Astrocyte of the cerebellum (primary cell): ENCODE data around the gene ORC1.
A peak's percentile ranks its signal among the peaks of the same experiment; 100 is the strongest.

Experiments
- DNase-seq: peaks from one replicate; pipeline ENCODE4 v3.0.0-alpha.2; 2011; ENCODE audit warnings: low read depth
- H3K4me3 ChIP-seq: 2 replicates; pipeline ENCODE4 v1.5.1; 2011; ENCODE audit warnings: mild to moderate bottlenecking, low read depth, low read length, moderate library complexity
- CTCF ChIP-seq: IDR thresholded peaks from 2 replicates; pipeline ENCODE4 v1.5.1; 2012; ENCODE audit warnings: low read length, low read depth, moderate library complexity, mild to moderate bottlenecking; ENCODE audit errors: missing control alignments
- in situ Hi-C: cut with HindIII; loops from 2 replicates; pipeline ENCODE4 v1.10.0; 2017; ENCODE audit warnings: low sequenced_read_pairs

Gene ORC1

GRCh38 chr1:52420713-52421112 is 16.5 kb upstream of the ORC1 start:
- TF ChIP-seq CTCF: no peak
- in situ Hi-C loops: no loop called here
- no peak overlapping the region for H3K4me3 ChIP-seq
- no peak for DNase-seq

DNA sequence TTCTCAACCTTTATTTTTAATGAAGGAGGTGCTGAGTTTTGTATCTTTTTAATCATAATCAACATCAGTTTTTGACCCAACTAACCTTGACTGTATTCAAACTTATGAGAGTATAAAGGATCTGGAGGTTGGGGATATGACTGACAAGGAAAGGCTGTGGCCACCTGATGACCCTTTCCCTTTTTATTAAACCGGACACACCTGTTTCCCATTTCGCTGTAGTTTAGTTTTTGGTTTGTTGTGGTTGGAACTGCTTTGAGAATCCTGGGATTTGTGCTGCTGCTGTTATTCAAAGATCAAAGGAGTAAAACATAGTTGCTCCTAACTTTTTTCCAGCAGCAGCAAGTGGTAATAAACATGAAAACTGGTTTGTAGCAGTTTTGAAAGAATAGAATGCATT is 12.6 kb upstream of the ORC1 start:
- no peak for DNase-seq
- in situ Hi-C loops: no loop called here
- no peak overlapping the region for H3K4me3 ChIP-seq
- TF ChIP-seq CTCF: no peak

DNA sequence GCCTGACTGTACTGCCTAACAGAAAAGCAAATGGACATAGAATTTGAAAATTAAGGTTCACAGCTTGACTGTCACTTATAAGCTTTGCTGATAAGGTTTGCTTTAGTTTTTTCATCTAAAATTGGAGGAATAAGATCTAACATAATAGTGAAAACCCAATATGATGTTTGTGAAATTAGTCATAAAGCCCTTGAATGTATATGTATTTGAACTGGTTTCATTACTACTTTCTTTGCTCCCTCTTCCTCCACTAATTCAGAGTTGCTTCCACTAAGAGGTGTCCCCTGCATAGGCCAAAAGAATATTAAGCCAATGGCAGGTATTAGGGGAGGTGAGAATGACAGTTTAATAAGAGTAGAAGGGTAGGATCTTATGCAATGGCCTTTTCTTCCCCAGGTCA is 10.7 kb upstream of the ORC1 start:
- DNase-seq: no peak
- H3K4me3 ChIP-seq: no peak overlapping the region
- TF ChIP-seq CTCF: no peak
- in situ Hi-C loops: no loop called here

- in situ Hi-C loops: no loop called here
- no peak for DNase-seq
- H3K4me3 ChIP-seq: no peak overlapping the region
- TF ChIP-seq CTCF: no peak
These were observed 9.3 kb upstream of the ORC1 start for GRCh38 chr1:52413410-52413989.

GRCh38 chr1:52404975-52405338 is 734 bp upstream of the ORC1 start:
- in situ Hi-C loops: no loop called here
- H3K4me3 ChIP-seq: peak overlapping the region; percentile 89
- DNase-seq: no peak
- no peak for TF ChIP-seq CTCF

- in situ Hi-C loops: no loop called here
- H3K4me3 ChIP-seq: peak overlapping the region; percentile 89
- no peak for TF ChIP-seq CTCF
- peak; percentile 33 for DNase-seq
These were observed 582 bp downstream of the ORC1 start for GRCh38 chr1:52403566-52404115.

- no peak overlapping the region for H3K4me3 ChIP-seq
- TF ChIP-seq CTCF: no peak
- in situ Hi-C loops: no loop called here
- no peak for DNase-seq
These were observed 1.4 kb downstream of the ORC1 start for GRCh38 chr1:52402860-52403240.
